IPS-20b (cell line): ENCODE data around the gene L2HGDH.
A peak's percentile ranks its signal among the peaks of the same experiment; 100 is the strongest.
"Not testable (repeated sequence)": the region's sequence is repeated elsewhere in the genome, so short reads cannot be mapped to it uniquely, and the experiment has no call there.

Experiments used
- H3K27ac ChIP-seq: one replicate; pipeline ENCODE4 v1.5.1; 2013; ENCODE audit warnings: low read length
- H3K27me3 ChIP-seq: 2 replicates; pipeline ENCODE4 v1.6.1; 2013; ENCODE audit warnings: mild to moderate bottlenecking, low read length, inconsistent platforms; ENCODE audit not compliant: insufficient read depth
- H3K36me3 ChIP-seq: 2 replicates; pipeline ENCODE4 v1.6.1; 2013; ENCODE audit warnings: low read depth, mild to moderate bottlenecking, inconsistent platforms, low read length, moderate library complexity; ENCODE audit not compliant: insufficient read depth
- H3K4me1 ChIP-seq: 2 replicates; pipeline ENCODE4 v1.6.1; 2013; ENCODE audit warnings: mild to moderate bottlenecking, control low read depth, inconsistent platforms, low read length, moderate library complexity; ENCODE audit not compliant: insufficient read depth
- H3K4me3 ChIP-seq: 2 replicates; pipeline ENCODE4 v1.5.1; 2013; ENCODE audit warnings: mild to moderate bottlenecking, low read length, inconsistent platforms
- H3K9ac ChIP-seq: 2 replicates; pipeline ENCODE4 v1.6.1; 2013; ENCODE audit warnings: low read depth, mild to moderate bottlenecking, inconsistent platforms, low read length, moderate library complexity
- H3K9me3 ChIP-seq: 2 replicates; pipeline ENCODE4 v1.6.1; 2013; ENCODE audit warnings: mild to moderate bottlenecking, low read depth, low read length, inconsistent platforms; ENCODE audit not compliant: insufficient read depth

The L2HGDH gene

DNA sequence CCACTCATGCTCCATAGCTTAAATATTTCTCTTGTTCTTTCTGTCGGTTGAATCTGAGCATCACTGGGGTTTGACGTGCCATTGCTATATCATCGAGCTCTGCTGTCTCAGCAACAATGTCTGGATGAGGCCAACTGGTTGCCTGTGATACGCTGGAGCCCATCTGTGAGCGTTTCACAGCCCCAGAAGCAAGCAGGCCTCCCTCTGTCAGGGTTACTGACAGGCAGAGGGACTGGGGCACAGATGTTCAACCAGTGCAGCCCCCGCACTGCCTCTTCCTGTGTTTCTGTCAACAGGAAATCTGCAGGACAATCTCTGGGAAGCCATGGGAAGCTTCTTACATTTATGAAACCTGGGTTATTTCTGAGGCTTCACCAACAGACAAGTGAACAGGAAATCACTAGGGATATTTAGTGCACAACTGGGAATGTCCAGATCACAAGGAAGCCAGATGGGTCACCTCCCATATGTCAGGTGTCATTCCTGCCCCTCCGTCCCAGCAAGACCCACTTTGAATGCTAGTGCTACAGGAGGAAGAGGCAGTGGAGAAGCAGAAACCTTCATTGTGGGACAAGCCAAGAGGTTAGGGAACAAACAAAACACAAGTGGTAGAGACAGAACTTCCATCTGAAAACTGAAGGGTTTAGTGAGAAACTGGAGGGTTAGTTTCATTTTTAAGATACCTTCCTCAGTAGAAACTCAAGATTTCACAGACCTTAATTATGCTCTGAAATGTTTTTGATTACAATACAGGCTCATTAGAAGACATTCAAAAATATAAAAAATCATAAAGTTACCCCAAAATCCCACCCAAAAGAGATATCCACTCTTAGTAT is 24.2 kb upstream of the L2HGDH start:
- Histone ChIP-seq H3K4me3 (0 out of 2 replicates have a peak overlapping the region, but pooled peaks have one; percentile 10), H3K9ac (peak overlapping the region; percentile 52; the same call in 1 of the 2 replicates), H3K9me3 (no peaks in the 10 kb centered on the region)

DNA sequence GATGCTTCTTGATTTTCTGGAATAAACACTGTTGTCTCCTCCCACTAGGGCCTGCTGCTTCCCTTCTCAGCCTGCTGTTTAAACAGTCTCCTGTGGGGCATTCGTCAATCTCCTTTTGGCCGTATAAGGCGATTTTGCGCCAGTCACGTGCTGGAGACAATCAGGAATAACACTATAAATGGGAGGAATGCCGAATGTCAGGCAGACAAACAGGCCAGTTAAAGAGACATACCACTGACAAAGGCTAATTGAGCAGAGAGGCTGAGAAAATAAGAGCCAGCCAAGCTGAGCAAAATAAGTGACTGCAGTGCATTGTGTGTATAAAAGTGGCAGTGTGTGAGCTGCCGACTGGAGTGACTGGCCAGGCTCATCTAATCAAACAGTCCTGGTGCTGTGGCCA is 23.4 kb upstream of the L2HGDH start:
- Histone ChIP-seq H3K4me1 (peaks cover 15% of the 10 kb centered on the region; the same call in 1 of the 2 replicates), H3K27me3 (no peaks in the 10 kb centered on the region), H3K4me3 (no peak overlapping the region), H3K9ac (peak overlapping the region; percentile 52; the same call in 1 of the 2 replicates), H3K9me3 (no peaks in the 10 kb centered on the region), H3K36me3 (0 out of 2 replicates have a peak, but pooled peaks cover 2% of the 10 kb centered on the region), H3K27ac (peak overlapping the region; percentile 70)

More for the DNA sequence above, 24.2 kb upstream of the L2HGDH start:
- no peaks in the 10 kb centered on the region for H3K27me3 ChIP-seq
- H3K27ac ChIP-seq: peak overlapping the region; percentile 70
- no peaks in the 10 kb centered on the region for H3K36me3 ChIP-seq
- H3K4me1 ChIP-seq: peaks cover 15% of the 10 kb centered on the region; the same call in 1 of the 2 replicates

- peak overlapping the region; percentile 50; the same call in 1 of the 2 replicates for H3K9ac ChIP-seq
- H3K36me3 ChIP-seq: 0 out of 2 replicates have a peak, but pooled peaks cover 3% of the 10 kb centered on the region
- peaks cover 15% of the 10 kb centered on the region; the same call in 1 of the 2 replicates for H3K4me1 ChIP-seq
- no peaks in the 10 kb centered on the region for H3K9me3 ChIP-seq
- no peaks in the 10 kb centered on the region for H3K27me3 ChIP-seq
- no peak overlapping the region for H3K4me3 ChIP-seq
- H3K27ac ChIP-seq: no peak overlapping the region
These were observed 22.2 kb upstream of the L2HGDH start for GRCh38 chr14:50334211-50334610.

DNA sequence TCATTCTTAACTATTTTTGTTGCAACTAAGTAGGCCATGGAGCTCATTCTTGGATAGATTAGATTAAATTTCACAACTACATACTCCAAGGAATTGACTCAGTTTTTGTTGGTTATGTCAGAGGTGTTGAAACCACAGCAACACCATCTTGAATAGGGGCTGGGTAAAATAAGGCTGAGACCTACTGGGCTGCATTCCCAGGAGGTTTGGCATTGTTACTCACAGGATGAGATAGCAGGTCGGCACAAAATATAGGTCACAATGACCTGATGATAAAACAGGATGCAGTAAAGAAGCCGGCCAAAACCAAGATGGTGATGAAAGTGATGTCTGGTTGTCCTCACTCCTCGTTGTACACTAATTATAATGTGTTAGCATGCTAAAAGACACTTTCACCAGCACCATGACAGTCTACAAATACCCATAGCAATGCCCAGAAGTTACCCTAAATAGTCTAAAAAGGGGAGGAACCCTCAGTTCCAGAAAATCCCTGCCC is 21.0 kb upstream of the L2HGDH start:
- Histone ChIP-seq H3K27ac (no peak overlapping the region), H3K27me3 (no peaks in the 10 kb centered on the region), H3K9me3 (no peaks in the 10 kb centered on the region), H3K36me3 (peaks cover 6% of the 10 kb centered on the region; the same call in 1 of the 2 replicates), H3K4me1 (peaks cover 15% of the 10 kb centered on the region; the same call in 1 of the 2 replicates), H3K9ac (no peak overlapping the region), H3K4me3 (no peak overlapping the region)

DNA sequence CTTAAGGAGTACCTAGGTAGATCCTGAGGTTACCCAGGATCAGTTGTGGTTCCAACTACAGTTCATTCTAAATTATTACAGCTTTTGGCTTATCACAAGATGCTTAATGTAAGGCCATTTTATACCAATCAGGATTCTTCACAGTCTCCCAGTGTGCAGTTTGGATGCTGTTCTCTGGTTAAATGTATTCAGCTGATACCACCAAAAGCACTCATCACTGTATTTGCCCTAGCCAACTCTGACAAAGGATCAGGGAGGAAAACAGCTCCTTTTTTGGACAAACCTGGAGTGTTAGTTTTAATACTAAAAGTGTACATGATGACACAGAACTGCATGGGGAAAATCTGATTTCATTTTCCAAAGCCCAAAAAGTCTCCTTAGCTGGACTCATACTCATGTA is 19.6 kb upstream of the L2HGDH start:
- Histone ChIP-seq H3K27me3 (no peaks in the 10 kb centered on the region), H3K4me3 (no peak overlapping the region), H3K27ac (no peak overlapping the region), H3K9ac (no peak overlapping the region), H3K36me3 (peaks cover 12% of the 10 kb centered on the region; the same call in 1 of the 2 replicates), H3K9me3 (no peaks in the 10 kb centered on the region), H3K4me1 (peaks cover 15% of the 10 kb centered on the region; the same call in 1 of the 2 replicates)

- Histone ChIP-seq H3K27ac (no peak overlapping the region), H3K36me3 (peaks cover 32% of the 10 kb centered on the region), H3K9me3 (no peaks in the 10 kb centered on the region), H3K9ac (no peak overlapping the region), H3K4me3 (no peak overlapping the region), H3K4me1 (no peaks in the 10 kb centered on the region), H3K27me3 (no peaks in the 10 kb centered on the region)
These were observed 9.1 kb upstream of the L2HGDH start for GRCh38 chr14:50321009-50321660.

GRCh38 chr14:50320283-50320682 is 8.3 kb upstream of the L2HGDH start:
- Histone ChIP-seq H3K27me3 (no peaks in the 10 kb centered on the region), H3K4me3 (no peak overlapping the region), H3K9ac (no peak overlapping the region), H3K4me1 (no peaks in the 10 kb centered on the region), H3K9me3 (no peaks in the 10 kb centered on the region), H3K36me3 (peaks cover 24% of the 10 kb centered on the region), H3K27ac (no peak overlapping the region)

DNA sequence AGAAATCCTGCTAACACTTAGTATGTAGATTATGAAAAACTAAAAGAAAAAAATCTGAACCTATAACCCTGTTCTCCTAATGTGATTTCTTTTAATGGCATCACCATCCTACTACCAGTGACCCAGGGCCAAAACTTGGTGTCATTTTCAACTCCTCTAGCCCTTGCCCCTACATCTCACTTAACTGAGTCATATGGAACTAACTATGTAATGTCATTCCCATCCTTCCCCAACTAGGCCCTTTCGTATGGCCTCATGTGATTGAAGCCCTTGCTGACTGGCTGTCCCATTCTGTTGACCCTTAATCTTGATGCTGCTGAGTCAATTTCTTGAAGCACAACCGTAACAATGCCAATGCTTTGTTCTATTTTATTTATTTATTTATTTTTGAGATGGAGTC is 7.7 kb upstream of the L2HGDH start:
- no peaks in the 10 kb centered on the region for H3K27me3 ChIP-seq
- no peaks in the 10 kb centered on the region for H3K4me1 ChIP-seq
- peaks cover 19% of the 10 kb centered on the region for H3K36me3 ChIP-seq
- H3K9ac ChIP-seq: no peak overlapping the region
- H3K27ac ChIP-seq: no peak overlapping the region
- no peaks in the 10 kb centered on the region for H3K9me3 ChIP-seq
- no peak overlapping the region for H3K4me3 ChIP-seq

DNA sequence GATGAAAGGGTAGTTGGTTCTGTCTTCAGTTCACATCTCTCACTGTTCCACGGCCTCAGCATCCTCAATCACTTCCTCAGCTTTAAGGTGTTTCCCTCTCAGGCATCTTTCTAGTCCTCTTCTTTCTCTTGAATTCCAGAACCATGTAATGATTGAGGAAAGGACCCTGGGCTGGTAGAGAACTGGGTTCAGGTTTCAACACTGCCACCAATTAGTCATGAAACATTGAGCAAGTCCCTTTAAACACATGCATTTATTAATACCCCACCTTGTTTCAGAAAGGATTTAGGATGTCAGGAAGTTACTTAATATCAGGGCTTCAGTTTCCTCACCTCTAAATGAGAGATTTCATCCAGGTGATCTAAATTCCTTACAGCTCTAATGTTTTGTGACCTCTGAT is 7.3 kb upstream of the L2HGDH start:
- Histone ChIP-seq H3K4me3 (no peak overlapping the region), H3K36me3 (peaks cover 14% of the 10 kb centered on the region), H3K9me3 (peaks cover 3% of the 10 kb centered on the region; the same call in 1 of the 2 replicates), H3K4me1 (no peaks in the 10 kb centered on the region), H3K27ac (no peak overlapping the region), H3K27me3 (no peaks in the 10 kb centered on the region), H3K9ac (no peak overlapping the region)

- no peaks in the 10 kb centered on the region for H3K27me3 ChIP-seq
- H3K27ac ChIP-seq: no peak overlapping the region
- peaks cover 4% of the 10 kb centered on the region for H3K4me1 ChIP-seq
- H3K9me3 ChIP-seq: peaks cover 10% of the 10 kb centered on the region; the same call in 1 of the 2 replicates
- H3K4me3 ChIP-seq: no peak overlapping the region
- H3K36me3 ChIP-seq: peaks cover 7% of the 10 kb centered on the region; the same call in 1 of the 2 replicates
- H3K9ac ChIP-seq: no peak overlapping the region
These were observed 6.1 kb upstream of the L2HGDH start for GRCh38 chr14:50318031-50318626.

DNA sequence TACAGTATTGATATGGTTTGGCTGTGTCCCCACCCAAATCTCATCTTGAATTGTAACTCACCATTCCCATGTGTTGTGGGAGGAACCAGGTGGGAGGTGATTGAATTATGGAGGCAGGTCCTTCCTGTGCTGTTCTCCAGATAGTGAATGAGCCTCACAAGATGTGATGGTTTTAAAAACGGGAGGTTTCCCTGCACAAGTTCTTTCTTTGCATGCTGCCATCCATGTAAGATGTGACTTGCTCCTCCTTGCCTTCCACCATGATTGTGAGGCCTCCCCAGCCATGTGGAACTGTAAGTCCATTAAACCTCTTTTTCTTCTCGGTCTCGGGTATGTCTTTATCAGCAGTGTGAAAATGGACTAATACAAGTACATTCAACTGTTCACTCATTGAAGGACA is 2.1 kb upstream of the L2HGDH start:
- not testable (repeated sequence) for H3K27ac ChIP-seq, H3K36me3 ChIP-seq, H3K27me3 ChIP-seq, H3K4me1 ChIP-seq, H3K9ac ChIP-seq, H3K4me3 ChIP-seq
- H3K9me3 ChIP-seq: peaks cover 10% of the 10 kb centered on the region; the same call in 1 of the 2 replicates
